GM12891 (cell line): ENCODE measurements around the gene ATP11A.
"Not testable (repeated sequence)": the region's sequence is repeated elsewhere in the genome, so short reads cannot be mapped to it uniquely, and the experiment has no call there.

Source experiments
- DNase-seq: peaks from one replicate; pipeline ENCODE4 v3.0.0; 2011; ENCODE audit warnings: low spot score; ENCODE audit not compliant: insufficient read length
- FAIRE-seq: peaks from 2 replicates; lab custom pipeline; 2011; peaks lifted over from hg19 to GRCh38; lab: Jason Lieb, UNC
- PAX5 ChIP-seq: IDR thresholded peaks from 2 replicates; pipeline ENCODE4 v1.6.1; 2011; ENCODE audit warnings: low read length, moderate library complexity, mild to moderate bottlenecking; ENCODE audit not compliant: insufficient read depth, severe bottlenecking
- POLR2A ChIP-seq: IDR thresholded peaks from 2 replicates; pipeline ENCODE4 v1.6.1; 2011; ENCODE audit warnings: low read depth, low read length, control low read depth
- POLR2AphosphoS5 ChIP-seq: IDR thresholded peaks from 2 replicates; pipeline ENCODE4 v1.6.1; 2011; ENCODE audit warnings: low read depth, low read length, control low read depth
- POU2F2 ChIP-seq: IDR thresholded peaks from 2 replicates; pipeline ENCODE4 v1.6.1; 2011; ENCODE audit warnings: low read depth, mild to moderate bottlenecking, control low read depth, low read length, moderate library complexity
- SPI1 ChIP-seq: IDR thresholded peaks from 2 replicates; pipeline ENCODE4 v1.6.1; 2011; ENCODE audit warnings: low read depth, low read length, control low read depth
- TAF1 ChIP-seq: IDR thresholded peaks from 2 replicates; pipeline ENCODE4 v1.6.1; 2011; ENCODE audit warnings: low read depth, low read length, control low read depth

ATP11A gene

DNA sequence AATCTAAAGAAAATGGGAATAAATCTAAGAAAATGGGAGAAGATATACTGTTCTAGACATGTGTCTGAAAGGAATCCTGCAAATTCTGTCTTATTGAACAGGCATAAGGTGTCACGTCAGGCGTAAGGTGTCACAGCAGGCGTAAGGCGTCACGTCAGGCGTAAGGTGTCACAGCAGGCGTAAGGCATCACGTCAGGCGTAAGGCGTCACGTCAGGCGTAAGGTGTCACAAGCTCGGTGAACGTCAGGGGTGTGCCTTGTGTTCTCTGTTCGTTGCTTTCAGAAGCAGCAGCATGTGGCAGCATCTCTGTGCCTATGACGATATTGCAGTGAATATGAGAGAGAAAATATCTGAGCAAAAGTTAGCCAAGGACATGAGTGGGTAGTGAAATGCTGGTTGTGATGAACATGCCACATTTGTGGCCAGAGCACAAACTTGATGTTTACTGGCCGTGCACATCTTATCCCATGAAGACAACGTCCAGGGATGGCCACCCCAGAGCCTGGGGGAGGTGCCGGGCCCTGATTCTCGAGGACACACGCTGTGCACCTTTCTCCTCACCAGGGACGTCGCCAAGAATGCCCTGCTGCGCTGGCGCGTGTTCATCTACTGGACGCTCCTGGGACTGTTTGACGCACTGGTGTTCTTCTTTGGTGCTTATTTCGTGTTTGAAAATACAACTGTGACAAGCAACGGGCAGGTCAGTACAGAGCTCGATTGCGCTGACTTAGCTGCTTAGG is 172.2 kb downstream of the ATP11A start:
- DNase-seq (no peak), FAIRE-seq (no peak)
- TF ChIP-seq TAF1 (no peak), SPI1 (no peak), POU2F2 (no peak), POLR2AphosphoS5 (no peak), PAX5 (no peak), POLR2A (no peak)

DNA sequence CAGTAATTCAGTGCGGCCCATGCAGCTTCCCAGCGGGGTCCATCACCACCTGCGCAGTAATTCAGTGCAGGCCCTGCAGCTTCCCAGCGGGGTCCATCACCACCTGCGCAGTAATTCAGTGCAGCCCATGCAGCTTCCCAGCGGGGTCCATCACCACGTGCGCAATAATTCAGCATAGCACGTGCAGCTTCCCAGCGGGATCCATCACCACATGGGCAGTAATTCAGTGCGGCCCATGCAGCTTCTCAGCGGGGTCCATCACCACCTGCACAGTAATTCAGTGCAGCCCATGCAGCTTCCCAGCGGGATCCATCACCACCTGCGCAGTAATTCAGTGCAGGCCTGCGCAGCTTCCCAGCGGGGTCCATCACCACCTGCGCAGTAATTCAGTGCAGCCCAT is 173.5 kb downstream of the ATP11A start:
- FAIRE-seq, DNase-seq: not testable (repeated sequence)

DNA sequence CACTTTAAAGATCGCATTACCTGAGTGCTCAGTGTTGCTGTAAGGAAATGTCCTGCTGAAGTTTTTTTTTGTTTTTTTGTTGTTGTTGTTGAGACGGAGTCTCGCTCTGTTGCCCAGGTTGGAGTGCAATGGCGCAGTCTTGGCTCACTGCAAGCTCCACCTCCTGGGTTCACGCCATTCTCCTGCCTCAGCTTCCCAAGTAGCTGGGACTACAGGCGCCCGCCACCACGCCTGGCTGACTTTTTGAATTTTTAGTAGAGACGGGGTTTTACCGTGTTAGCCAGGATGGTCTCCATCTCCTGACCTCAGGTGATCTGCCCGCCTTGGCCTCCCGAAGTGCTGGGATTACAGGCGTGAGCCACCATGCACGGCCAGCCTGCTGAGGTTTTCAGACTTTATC is 175.6 kb downstream of the ATP11A start:
- FAIRE-seq, result not testable (repeated sequence)

DNA sequence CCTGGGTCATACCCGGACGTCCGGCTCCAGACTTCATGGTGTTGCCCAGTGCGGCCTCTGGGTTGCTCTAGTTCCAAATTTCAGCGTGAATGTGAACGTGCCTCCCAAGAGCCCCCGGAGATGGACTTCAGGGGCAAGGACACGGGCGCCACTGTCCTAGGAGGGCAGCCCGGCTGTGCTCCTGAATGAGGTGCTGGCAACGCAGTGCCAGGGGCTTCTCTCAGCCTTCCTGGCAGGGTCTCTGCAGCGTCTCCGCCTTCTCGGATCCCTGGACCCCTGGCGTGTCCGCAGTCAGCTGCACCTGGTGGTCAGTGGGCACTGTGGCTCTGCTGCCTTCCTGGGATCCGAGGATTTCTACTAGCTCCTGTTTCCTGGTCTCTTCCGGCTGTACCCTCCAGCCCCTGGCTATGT is 177.5 kb downstream of the ATP11A start:
- no peak for FAIRE-seq
- no peak for TF ChIP-seq POLR2A
- no peak for TF ChIP-seq POU2F2
- no peak for TF ChIP-seq TAF1
- no peak for TF ChIP-seq POLR2AphosphoS5
- TF ChIP-seq SPI1, result no peak
- TF ChIP-seq PAX5, result no peak
- no peak for DNase-seq

More for the DNA sequence above, 175.6 kb downstream of the ATP11A start:
- DNase-seq, result not testable (repeated sequence)

DNA sequence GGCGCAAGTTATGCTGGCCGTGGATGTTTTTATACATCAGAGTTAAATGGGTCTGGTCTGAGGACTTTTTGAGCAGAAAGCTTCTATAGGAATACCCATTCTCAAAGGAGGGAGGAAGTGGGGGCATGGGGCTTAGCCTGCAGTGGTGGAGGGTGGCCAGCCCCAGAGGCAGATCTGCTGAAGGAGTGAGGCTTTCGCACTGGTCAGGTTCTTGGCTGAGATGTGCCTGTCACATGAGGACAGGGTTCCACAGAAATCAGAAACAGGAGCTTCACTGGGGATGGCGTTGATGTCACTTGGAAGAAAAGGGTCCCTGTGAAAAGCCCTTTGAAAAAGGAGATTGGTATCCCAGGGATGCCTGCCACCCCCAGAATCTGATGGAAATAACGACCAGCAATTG is 178.5 kb downstream of the ATP11A start:
- no peak for DNase-seq
- TF ChIP-seq POLR2A (no peak), SPI1 (no peak), PAX5 (no peak), TAF1 (no peak), POU2F2 (no peak), POLR2AphosphoS5 (no peak)
- no peak for FAIRE-seq

DNA sequence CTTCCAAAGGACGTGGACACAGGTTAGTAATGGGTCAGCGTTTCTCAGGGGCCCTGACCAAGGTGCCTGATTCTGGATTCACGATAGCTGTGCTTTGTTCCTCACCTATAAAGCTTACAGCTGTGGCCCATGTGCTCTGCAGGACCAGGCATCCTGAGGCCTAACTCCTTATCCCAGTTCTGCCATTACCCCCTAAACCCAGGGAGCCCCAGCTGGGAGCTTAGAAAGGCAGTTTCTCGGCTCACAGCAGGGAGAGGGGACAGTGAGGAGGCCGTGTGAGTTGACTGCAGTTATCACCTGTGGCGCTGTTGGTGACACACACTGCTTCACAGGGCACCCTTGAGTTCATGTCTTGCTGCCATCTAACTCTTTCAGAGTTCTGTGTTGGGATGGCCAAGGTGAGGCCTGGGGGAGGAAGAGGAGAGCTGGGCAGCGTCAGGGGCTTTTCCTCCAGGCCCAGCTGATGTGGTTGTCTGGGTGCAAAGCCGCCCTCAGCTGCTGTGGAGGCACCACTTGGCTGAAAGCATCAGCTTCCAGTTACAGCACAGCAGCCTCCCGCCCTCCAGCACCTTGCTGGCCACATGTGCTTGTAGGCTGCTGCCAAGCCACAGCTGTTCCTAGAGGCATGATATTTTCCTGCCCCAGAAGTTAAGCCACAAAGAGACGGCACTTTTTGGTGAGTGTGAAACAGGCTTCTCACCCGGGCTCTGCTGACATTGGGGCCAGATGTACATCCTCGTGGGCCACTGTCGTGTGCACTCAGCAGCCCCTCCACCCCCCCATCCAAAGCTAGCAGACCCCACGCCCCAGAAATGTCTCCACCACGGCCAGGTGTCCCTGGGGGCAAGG is 179.6 kb downstream of the ATP11A start:
- DNase-seq (no peak), FAIRE-seq (no peak)
- no peak for TF ChIP-seq PAX5
- TF ChIP-seq POLR2AphosphoS5, result no peak
- no peak for TF ChIP-seq SPI1
- no peak for TF ChIP-seq POU2F2
- no peak for TF ChIP-seq POLR2A
- TF ChIP-seq TAF1, result no peak

DNA sequence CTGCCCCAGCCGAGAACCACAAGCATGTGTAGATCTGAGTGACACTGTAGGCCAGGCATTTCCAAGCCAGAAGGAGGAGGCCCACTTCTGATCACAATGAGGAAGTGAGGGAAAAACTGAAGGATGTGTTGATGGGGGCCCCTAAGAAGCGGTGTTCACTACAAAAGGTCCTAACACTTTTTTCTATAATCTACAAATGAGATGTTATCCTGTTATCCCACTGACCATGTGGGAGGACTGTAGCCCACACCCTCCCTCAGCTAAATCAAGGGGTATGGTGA is 180.2 kb downstream of the ATP11A start:
- FAIRE-seq, result no peak
- no peak for DNase-seq
- TF ChIP-seq SPI1 (peak; percentile 52; the same call in 1 of the 2 replicates), POLR2AphosphoS5 (no peak)

DNA sequence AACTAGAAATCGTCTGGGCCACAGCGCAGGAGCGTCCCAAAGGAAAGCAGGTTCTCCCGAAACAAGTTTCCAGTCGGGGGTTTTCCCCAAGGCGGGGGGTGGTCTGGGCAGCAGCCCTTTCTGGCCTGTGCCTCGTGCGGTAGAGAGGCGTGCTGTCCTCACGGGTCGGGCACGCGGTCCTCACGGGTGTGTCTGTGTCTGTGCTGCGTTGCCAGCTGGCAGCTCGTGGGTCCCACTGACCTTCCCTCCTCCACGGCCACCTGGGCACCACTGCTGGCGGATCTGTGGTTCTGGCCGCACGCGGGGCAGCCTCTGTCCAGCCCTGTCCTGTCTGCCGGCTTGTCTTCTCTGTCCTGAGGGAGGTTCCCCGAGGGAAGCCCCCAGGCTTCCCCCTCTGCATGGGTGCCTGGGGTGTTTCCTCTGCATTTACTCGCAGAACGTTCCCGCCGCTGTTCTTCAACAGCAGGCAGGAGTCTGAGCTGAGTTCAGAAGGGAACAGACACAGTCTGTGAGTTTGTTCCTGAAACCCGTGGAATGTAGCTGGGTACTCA is 181.0 kb downstream of the ATP11A start:
- DNase-seq (no peak), FAIRE-seq (no peak)
- TF ChIP-seq POLR2A (no peak), SPI1 (no peak), PAX5 (no peak), POLR2AphosphoS5 (no peak), POU2F2 (no peak), TAF1 (no peak)

DNA sequence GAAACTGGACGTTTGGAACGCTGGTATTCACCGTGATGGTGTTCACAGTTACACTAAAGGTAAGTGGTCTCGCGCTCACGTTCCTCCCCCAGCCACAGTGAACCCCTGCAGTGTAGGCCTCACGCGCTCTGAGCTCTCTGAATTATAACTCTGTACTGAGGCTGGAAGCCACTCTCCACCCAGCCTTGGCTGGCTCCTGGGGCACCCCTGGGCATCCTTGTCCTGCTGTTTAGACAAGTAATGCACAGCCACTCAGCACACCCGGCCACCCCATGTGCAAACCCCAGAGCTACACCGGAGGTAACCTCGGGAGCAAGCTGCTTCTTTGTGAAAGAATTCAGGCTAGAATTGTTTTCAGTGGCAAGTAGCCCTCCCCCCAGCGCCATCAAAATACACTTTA is 181.9 kb downstream of the ATP11A start:
- no peak for DNase-seq
- no peak for TF ChIP-seq POLR2AphosphoS5
- TF ChIP-seq PAX5, result no peak
- TF ChIP-seq TAF1, result no peak
- no peak for TF ChIP-seq POU2F2
- TF ChIP-seq POLR2A, result no peak
- no peak for TF ChIP-seq SPI1
- FAIRE-seq, result no peak

DNA sequence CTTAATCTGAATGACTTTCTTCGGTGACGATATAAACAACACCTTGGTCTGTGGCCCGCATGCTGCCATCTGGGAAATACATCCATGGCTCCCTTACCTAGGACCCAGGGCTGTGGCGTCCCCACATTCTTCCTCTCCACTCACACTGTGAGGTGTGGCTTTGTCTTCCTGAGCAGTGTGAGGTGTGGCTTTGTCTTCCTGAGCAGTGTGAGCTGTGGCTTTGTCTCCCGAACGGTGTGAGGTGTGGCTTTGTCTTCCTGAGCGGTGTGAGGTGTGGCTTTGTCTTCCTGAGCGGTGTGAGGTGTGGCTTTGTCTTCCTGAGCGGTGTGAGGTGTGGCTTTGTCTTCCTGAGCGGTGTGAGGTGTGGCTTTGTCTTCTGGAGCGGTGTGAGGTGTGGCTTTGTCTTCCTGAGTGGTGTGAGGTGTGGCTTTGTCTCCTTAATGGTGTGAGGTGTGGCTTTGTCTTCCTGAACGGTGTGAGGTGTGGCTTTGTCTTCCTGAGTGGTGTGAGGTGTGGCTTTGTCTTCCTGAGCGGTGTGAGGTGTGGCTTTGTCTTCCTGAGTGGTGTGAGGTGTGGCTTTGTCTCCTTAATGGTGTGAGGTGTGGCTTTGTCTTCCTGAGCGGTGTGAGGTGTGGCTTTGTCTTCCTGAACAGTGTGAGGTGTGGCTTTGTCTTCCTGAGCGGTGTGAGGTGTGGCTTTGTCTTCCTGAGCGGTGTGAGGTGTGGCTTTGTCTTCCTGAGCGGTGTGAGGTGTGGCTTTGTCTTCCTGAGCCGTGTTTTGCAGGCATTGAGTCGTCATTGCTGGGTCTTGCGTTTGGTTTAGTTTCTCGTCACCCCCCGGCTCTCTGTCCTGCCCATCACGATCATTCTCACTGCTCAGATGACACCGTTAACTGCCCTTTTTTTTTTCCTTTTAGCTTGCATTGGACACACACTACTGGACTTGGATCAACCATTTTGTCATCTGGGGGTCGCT is 183.1 kb downstream of the ATP11A start:
- DNase-seq, result not testable (repeated sequence)
- FAIRE-seq, result peak; percentile 100
